ENCODE results near the gene UBE2E3.

GRCh38 chr2:180978903-180979748 is 1.3 kb upstream of the UBE2E3 start:
- TF ChIP-seq CTCF (IDR thresholded peaks at IDR 0.05 in 8 of 11, conservative IDR thresholded peaks at IDR 0.05 in 3 of 11) (no peak), POLR2A (IDR thresholded peaks at IDR 0.05) (no peak), POLR2AphosphoS5 (IDR thresholded peaks at IDR 0.05) (no peak)

Data from spleen (tissue), 7 donors.